ENCODE data around the gene SLC22A13. TPM values are rescaled to one million over a fixed set of nuclear protein-coding genes. Genes with fewer than 3 reads are reported as not detected.
"Not testable (repeated sequence)": the region's sequence is repeated elsewhere in the genome, so short reads cannot be mapped to it uniquely, and the experiment has no call there.

Gene SLC22A13
- total RNA-seq, 1 donor from 2014 or later = 0.78 TPM

DNA sequence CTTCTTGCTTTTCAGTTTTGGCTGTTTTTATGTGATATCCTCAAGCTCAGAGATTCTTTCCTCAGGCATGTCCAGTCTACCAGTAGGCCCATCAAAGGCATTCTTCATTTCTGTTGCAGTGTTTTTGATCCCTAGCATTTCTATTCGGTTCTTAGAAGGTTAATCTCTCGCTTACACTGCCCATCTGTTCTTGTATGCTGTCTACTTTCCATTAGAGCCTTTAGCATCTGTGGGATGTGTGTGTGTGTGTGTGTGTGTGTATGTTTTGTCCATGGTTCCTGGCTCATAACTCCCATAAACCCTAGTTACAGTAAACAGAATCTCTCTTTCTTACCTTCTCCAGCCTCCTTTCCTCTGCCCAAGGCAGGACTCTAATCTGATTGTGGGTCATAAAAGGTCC lies 5.1 kb upstream of the SLC22A13 start:
- intact Hi-C loops (cut with micrococcal nuclease) = no loop called here

DNA sequence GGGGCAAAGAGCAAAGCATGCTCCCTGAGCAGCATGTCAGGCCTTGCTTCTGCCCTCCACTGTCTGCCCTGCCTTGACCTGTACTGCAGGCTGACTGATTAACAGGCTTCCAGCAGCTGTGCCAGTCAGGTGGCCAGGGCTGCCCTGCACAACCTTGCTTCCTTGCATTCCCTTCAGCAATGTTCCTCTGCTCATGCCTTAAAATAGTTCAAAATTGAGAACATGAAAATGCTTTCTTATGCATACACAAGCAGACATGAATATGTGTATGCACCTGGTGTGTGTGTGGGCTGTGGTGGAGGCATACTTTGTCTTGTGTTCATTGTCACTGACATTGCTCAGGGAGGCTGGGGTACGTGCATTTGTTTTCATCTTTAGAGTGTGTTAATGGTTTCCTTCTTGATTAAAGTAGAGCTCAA lies 1.2 kb upstream of the SLC22A13 start:
- intact Hi-C loops (cut with micrococcal nuclease) = no loop called here

DNA sequence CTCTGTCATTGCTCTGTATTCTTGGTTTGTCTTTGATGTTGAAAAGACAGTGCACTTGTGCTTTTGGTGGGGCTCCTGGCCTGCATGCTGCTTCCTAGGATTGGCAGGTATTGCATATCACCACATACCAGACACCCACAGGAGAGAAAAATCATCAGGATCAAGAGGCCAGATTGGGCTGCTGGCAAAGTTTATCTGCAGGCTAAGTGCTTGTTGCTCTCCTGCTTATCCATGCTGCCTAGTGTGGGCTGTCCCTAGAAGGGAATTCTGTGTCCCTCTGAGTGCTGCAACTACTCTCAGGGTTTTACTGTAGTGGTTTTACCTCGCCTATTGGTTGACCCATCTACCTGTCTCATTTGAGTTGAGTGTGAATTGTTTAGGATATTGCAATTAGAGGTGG lies 833 bp upstream of the SLC22A13 start:
- intact Hi-C loops (cut with micrococcal nuclease) = no loop called here

DNA sequence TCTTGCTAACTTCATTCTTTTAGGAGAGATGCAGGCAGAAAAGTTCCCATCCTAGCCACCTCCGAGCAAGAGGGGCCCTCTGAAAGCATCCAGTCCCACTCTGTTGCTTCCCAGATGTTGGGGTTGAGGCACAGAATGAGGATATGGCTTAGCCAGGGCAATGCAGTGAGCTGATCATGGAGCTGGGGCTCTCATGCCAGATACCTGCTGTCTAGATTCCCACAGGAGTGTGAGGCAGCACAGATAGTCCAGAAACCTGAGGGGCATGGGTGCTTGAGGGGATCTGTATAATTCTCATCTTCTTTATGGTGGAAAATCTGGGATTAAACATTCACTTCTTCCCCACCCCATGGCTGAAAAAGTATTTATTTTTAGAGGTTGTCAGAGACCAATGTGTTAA lies 1.2 kb downstream of the SLC22A13 start:
- intact Hi-C loops (cut with micrococcal nuclease) = no loop called here

DNA sequence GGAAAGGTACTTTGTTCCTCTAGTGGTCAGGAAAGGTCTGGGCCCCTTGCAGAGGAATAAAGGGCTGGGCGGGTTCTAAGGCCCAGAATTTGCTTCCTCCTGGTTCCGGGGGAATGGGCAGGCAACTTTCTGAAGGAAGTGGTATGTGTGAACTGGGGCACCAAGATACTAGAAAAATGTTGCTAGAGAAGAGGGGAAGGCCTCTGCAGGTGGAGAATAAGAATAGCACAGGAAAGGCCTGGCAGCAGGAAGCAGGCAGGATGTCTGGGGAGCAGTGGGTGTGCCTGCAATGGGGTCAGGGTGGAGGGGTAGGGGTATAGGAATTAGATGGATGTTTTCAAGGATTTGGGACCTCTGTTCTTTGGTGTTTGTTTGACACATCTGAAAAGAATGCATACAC lies 2.0 kb downstream of the SLC22A13 start:
- intact Hi-C loops (cut with micrococcal nuclease) = no loop called here

DNA sequence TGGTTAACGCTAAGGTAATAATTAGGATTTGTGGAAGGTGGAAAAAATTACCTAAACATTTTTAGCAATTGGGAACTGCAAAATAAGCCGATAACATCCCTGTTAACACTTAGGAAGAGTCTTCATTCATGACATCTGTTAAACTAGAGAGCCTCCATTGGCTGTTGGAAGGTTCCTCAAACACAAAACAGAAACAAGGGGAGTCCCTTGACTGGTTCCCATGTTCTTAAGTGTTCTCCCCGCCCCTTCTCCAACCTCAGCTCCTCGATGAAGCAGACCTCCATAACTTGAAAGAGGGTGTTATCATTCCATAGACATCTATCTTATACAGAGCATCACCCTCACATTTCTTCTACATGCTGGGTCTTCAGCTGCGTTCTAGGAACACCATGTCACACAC lies 2.5 kb downstream of the SLC22A13 start:
- intact Hi-C loops (cut with micrococcal nuclease) = no loop called here

DNA sequence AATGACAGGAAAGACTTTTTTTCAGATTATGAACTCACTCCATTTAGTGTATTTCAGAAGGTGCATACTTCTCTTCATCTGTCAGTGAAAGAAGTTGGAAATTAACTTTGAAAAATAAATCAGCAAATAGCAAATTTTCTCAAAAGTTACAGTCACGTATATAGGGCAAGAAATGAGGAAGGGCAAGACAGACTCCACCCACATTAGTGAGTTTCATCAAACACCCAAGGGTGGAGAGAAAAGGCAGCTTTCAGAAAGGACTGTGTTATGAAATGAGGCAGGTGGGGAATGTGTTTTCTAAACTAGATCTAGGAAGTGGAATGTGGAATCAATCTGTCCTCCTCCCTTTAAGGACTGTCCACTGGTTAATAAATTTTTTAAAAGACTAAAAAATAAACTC lies 2.9 kb downstream of the SLC22A13 start:
- intact Hi-C loops (cut with micrococcal nuclease) = no loop called here

DNA sequence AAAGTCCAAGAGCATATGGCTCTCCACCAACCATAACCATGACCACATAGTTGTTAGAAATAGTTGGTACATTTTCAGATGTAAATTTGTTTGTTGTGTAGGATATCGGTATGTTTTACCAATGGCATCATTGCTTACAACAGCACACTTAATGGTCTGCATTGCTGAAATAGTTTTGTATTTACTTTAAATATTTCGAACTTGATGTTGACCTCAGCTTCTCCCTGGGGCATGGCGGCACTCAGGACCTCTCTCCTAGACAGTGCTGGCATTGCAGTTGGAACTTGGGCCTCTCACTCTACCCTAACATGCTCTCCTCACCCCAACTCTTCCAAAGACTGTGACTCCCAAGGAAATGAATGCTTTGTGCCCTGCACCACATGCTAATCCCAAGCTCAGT lies 5.0 kb downstream of the SLC22A13 start:
- intact Hi-C loops (cut with micrococcal nuclease) = no loop called here

DNA sequence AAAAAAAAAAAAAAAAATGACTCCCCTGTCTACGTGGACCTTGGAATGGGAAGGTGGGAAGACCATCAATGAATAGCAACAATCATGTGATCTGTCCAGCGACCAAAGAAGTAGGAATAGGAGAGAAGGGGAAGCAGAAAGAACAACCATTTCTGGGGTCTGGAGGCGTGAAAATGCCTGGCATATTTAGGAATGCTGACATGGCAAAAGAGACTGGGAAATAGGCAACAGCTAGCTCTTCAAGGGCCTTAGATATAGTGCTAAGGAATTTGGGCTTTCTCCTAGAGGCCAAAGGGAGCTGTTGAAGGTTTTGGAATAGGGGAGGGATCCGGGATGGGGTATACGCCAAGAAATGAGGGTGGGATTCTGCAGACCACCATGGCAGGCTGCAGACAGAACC lies 5.9 kb downstream of the SLC22A13 start:
- intact Hi-C loops (cut with micrococcal nuclease) = no loop called here

DNA sequence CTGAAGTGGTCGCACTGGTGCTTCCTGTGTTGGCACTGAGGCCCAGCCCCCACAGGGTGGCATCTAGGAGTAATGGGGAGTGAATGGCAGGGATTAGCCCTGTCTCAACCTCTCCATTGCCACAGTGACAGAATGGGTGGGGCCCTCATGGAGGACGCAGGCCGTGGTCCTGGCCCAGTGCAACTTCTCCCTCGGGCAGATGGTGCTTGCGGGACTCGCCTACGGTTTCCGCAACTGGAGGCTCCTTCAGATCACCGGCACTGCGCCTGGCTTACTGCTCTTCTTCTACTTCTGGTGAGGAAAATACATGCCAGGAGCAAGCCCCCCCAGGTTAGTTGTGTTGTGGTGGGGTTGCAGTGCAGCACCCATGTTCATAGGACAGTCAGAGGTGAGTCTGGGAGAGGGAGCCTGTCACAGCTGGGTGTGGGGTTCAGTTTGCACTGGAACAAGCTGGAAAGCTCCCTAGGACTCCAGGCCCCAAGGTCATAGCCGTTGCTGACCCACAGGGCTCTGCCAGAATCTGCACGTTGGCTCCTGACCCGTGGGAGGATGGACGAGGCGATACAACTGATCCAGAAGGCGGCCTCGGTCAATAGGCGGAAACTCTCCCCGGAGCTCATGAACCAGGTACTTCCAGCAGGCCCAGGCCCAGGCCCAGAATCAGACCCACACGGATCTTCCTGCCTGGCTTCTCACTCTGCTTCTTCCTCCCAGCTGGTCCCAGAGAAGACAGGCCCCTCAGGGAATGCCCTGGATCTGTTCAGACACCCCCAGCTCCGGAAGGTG lies 9.4 kb downstream of the SLC22A13 start:
- intact Hi-C loops (cut with micrococcal nuclease) = no loop called here

DNA sequence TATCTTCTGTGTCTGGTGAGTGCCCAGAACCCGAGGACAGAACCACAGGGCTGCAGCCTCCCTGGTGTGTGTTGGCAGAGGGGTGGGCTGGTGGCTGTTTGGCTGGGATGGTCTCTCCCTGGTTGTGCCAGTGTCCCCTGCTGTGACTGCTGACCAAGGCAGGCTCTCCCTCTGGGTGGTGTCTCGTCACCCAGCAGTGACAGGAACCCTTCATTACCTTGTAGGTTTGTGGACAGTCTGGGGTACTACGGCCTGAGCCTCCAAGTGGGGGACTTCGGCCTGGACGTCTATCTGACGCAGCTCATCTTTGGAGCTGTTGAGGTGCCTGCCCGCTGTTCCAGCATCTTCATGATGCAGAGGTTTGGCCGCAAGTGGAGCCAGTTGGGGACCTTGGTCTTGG lies 10.0 kb downstream of the SLC22A13 start:
- intact Hi-C loops (cut with micrococcal nuclease) = no loop called here

DNA sequence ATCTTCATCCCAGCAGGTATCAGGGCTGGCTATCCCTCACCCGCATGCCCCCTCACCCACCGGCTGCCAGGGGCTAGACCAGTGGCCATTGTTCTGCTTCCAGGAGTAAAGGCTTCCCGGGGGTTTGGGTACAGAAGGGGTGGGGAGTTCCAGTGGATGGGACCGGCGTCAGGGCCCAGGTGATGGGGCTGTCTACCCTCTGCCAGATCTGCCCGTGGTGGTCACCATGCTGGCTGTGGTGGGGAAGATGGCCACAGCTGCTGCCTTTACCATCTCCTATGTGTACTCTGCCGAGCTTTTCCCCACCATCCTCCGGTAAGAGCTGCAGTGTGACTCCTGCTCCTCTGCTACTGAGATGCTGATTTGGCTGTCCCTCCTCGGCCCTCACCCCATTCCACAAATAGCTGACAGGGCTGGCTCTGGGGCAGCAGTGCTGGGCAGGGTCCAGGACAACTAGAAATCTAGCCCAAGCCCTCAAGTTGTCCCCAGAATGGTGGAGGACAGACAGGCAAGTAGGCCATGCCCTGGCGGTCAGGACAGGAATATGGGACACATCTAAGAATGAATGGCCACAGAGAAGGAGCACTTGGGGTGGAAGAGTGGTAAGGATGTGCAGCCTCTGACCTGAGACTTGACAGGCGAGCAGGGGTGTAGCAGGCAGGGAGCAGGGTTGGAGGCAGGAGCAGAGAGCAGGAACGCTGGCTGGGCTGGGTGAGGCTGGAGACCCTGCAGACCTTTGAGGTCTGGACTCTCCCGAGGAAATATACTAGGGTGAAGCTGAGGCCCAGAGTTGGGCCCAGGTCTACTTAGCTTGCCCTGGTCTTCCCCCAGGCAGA lies 10.7 kb downstream of the SLC22A13 start:
- intact Hi-C loops (cut with micrococcal nuclease) = no loop called here

DNA sequence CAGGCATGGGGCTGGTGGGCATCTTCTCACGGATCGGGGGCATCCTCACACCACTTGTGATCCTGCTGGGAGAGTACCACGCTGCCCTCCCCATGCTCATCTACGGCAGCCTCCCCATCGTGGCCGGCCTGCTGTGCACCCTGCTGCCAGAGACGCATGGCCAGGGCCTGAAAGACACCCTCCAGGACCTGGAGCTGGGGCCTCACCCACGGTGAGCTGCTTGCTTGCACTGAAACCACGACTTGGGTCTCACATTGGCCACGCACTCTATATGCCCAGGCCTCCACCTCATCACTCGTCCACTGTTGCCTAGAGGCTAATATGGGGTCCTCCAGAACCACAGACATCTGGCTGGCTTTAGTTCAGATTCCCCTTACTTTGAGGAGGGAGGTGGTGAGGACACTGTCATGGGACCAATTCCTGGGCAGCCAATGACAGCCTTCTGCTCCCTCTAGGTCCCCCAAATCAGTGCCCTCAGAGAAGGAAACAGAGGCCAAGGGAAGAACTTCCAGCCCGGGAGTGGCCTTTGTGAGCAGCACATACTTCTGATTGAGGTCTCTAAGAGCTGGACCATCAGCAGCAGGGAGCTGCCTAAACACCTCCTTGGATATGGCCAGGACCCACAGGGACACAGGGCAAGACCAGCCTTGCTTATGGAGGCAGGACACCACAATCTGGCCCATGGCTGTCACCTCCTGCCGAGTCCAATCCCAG lies 11.5 kb downstream of the SLC22A13 start:
- intact Hi-C loops (cut with micrococcal nuclease) = no loop called here

DNA sequence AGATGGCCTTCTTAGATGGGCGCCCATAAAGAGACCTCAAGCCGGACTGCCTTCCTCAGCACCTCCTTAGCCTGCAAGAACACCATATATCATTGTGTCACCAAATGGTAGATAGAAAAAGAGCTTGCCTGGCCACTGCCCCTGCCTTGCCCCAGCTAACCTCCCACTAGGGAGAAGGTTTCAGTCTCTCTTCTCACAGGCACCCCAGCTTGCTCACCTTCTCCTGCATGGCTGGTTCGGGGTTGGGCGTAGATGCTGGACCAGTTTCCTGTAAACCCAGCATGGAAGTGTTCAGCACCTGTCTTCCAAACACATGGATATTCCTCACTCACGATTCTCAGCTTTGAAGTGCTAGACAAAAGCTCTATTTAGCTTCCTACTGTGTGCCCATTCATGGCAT lies 13.2 kb downstream of the SLC22A13 start:
- intact Hi-C loops (cut with micrococcal nuclease) = no loop called here

DNA sequence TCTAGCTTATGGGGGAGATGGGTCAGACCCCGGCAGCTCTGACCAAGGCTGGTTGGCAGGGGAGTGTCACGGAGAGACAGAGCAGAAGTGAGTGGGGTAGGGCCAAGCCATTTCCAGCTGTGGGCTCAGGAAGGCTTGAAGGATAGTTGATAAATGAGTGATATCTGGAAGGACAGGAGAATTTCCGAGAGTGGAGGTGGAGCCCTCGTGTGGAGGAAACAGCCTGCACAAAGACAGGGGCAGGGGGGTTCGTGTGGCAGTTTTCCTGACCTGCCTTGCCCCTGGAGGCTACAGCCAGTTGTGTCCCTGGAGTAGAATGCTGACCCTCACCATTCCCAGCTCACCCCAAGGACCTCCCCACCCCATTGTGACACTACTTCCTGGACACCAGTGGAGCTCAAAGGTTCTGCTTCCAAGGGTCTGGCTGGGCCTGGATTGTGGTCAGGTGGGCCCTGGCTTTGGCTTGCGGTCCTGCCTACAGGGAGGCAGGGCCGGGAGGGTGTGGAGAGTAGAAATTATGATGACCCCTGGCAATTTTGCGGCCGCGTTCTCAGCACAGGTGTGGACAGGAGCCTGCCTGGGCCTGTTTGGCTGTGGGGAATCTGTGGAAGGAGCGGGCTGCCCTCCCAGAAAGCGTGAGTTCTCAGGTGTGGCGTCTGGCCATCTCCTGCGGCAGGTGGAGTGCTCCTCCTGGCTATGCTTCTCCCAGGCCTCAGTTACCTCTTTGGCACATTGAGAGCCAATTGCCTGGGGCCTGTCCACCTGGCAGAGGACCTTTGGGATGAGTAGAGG lies 16.5 kb downstream of the SLC22A13 start, which contains the start of gene SLC22A14:
SLC22A14 (plus strand) TSS at position 400 of the 792 bp plus-strand sequence. CDS start 23,733 bp downstream, outside the sequence.
- intact Hi-C loops (cut with micrococcal nuclease) = no loop called here

DNA sequence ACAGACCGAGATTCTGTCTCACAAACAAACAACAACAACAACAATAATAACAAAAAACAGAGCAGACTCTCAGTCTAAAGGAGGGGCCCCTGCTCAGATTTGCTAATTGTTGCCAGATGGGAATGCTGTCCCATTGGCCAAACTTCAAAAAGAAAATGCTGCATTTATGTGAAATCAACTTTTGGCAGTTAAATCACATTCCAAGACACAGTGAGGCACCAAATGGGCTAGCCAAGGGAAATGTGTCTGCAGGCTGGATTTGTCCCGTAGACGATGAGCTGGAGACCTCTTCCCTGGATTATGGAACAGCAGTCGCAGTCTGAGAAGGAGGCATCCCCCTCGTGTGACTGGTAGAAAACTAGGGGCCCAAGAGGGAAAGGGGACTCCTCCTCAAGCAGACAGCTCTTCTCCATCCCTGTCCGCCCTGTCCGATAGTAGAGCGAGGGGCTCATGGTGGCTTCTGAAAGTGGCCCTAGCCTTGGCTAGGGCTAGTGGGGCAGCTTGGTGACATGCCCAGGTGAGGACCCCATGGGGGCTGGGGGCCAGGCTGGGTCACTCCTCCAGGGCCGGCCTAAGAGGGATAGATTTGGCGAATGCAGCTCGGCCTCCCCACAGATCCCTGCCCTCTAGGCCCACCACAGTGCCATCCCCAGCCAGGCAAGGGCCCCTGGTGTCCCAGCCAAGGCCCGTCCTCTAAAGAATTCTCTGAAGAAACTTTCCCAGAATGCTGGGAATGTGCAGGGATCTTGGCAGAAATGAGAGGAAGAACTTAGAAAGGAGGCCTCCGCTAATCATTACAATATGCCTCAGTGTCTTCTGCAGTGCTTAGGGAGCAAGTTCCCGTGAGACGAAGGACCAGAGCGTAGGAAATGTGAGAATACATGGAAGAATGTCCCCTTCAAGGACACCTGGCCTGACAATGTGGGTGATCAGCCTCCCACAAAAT lies 18.5 kb downstream of the SLC22A13 start:
- intact Hi-C loops (cut with micrococcal nuclease) = no loop called here

DNA sequence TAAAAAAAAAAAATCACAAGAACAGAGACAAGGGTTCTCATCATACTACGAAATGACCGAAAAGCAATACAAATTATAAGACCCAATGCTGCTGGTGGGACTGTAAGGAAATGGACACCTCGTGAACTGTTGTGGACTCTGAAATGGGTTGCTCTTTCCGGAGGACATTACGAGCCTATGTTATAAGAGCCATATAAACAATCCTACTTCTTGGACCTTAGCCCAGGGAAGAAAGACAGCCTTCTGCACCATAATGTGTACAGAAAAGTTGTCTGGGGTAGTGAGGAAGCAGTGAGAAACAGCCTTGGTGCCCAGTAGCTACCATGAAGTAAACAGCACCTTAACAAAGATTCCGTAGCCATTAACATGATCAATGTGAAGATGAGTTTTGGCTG lies 19.1 kb downstream of the SLC22A13 start:
- intact Hi-C loops (cut with micrococcal nuclease) = no loop called here

DNA sequence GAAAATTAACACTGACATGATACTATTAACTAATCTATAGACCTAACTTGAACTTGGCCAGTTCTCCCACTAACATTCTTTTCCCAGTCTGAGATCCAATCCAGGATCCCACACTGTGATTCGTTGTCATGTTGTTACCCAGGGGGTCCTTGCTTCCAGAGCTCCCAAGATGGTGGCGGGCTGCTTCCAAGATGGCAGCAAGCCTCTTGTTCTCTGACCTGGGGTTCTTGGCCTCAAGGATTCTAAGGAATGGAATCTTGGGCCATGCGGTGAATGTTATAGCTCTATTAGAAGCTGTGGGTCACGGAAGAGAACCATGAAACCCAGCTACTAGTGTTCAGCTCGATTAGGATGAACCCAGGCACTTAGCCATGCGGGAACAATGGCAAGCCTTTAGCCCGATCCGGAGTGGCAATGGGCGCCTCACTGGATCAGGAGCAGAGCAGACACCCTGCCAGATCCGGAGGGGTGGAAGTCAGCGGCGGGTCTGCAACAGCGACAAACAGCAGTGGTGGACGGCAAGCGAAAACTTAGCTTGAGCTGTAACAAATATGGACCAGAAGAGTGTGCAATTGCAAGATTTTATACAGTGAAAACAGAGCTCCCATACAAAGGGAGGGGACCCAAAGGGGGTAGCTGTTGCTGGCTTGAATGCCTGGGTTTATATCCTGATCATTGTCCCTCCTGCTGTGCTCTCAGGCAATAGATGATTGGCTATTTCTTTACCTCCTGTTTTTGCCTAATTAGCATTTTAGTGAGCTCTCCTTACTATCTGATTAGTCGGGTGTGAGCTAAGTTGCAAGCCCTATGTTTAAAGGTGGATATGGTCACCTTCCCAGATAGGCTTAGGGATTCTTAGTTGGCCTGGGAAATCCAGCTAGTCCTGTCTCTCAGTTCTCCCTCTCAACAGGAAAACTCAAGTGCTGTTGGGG lies 23.9 kb downstream of the SLC22A13 start:
- intact Hi-C loops (cut with micrococcal nuclease) = not testable (repeated sequence)

DNA sequence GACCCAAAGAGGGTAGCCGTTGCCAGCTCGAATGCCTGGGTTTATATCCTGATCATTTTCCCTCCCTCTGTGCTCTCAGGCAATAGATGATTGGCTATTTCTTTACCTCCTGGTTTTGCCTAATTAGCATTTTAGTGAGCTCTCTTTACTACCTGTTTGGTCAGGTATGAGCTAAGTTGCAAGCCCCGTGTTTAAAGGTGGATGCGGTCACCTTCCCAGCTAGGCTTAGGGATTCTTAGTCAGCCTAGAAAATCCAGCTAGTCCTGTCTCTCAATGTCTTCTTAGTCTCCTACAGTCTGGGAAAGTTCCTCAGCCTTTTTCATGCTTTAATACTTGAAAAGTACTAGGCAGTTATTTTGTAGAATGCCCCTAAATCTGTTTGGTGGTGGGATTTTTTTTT lies 31.4 kb downstream of the SLC22A13 start:
- intact Hi-C loops (cut with micrococcal nuclease) = not testable (repeated sequence)

Data from T-helper 1 cell treated with Interleukin-12 subunit alpha and Interleukin-12 subunit beta and Interleukin-4 antibody, amounts not matched to agents 30 ng/mL and 1 ng/mL, for 36 hours (primary cell).